Gastroesophageal sphincter (tissue), 4 donors: ENCODE measurements around the gene LRCOL1. TPM values are rescaled to one million over a fixed set of nuclear protein-coding genes. Genes with fewer than 3 reads are reported as not detected.

Experiments used
- ATAC-seq: fragments of 150-250 bp; one replicate; pipeline ENCODE4 v1.9.1; 2016; ENCODE audit warnings: mild to moderate bottlenecking, moderate library complexity
- H3K27ac ChIP-seq, 4 donors: fragments of 200-600 bp; sonication (generic) in 3 of 4; 1 replicate in 3 of 4; 2 replicates in 1 of 4; pipeline ENCODE4 v1.5.1; 2016 to 2019
- H3K27me3 ChIP-seq: fragments of 200-600 bp; sonication (generic); one replicate; pipeline ENCODE4 v1.5.1; 2019
- H3K36me3 ChIP-seq, 2 donors: fragments of 200-600 bp; sonication (generic); one replicate each; pipeline ENCODE4 v1.5.1; 2019; ENCODE audit warnings: control low read depth in 1 of 2
- H3K4me1 ChIP-seq, 3 donors: fragments of 200-600 bp; sonication (generic); 1 replicate in 2 of 3; 2 replicates in 1 of 3; pipeline ENCODE4 v1.5.1; 2016 to 2019; ENCODE audit warnings: control low read depth in 2 of 3
- H3K4me3 ChIP-seq, 2 donors: fragments of 200-600 bp; sonication (generic); one replicate each; pipeline ENCODE4 v1.5.1; 2019; ENCODE audit warnings: mild to moderate bottlenecking in 1 of 2, moderate library complexity in 1 of 2
- H3K9me3 ChIP-seq, 3 donors: fragments of 200-600 bp; sonication (generic); one replicate each; pipeline ENCODE4 v1.5.1; 2017 to 2019; ENCODE audit warnings: control low read depth in 2 of 3
- EP300 ChIP-seq: sonication (generic); formaldehyde crosslinking; IDR thresholded peaks from one replicate; pipeline ENCODE4 v1.6.1; 2017; ENCODE audit warnings: antibody characterized with exemption, mild to moderate bottlenecking
- POLR2A ChIP-seq, 2 donors: fragments of 450-650 bp; IDR thresholded peaks; one replicate each; pipeline ENCODE4 v1.6.1; 2017; ENCODE audit warnings: antibody characterized with exemption in 2 of 2, mild to moderate bottlenecking in 2 of 2, moderate library complexity in 1 of 2
- POLR2AphosphoS5 ChIP-seq: sonication (generic); formaldehyde crosslinking; IDR thresholded peaks from one replicate; pipeline ENCODE4 v1.6.1; 2017; ENCODE audit warnings: antibody characterized with exemption
- WGBS, 2 donors: methylation state at CpG; one replicate each; pipeline ENCODE4 v1.1.5; 2018; ENCODE audit warnings: low coverage in 1 of 2; 5-methylcytosine and 5-hydroxymethylcytosine counted together
- total RNA-seq, 4 donors: library from RNA; depleted of rRNA; stranded (reverse); fragments of >200 nt; gene quantifications; one replicate each; pipeline ENCODE4 v1.1.0, GENCODE V29; 2016
- TF ChIP-seq, protein P1 (sequence below), 4 experiments: fragments of 200-600 bp in 2 of 4; fragments of 450-650 bp in 2 of 4; sonication (generic) in 1 of 4; IDR thresholded peaks; one replicate each; pipeline ENCODE4 v1.5.1; 2017 to 2019; ENCODE audit warnings: antibody characterized with exemption in 4 of 4, mild to moderate bottlenecking in 2 of 4, moderate library complexity in 2 of 4

The LRCOL1 gene
- total RNA-seq, 4 donors from 2014 or later = not detected

DNA sequence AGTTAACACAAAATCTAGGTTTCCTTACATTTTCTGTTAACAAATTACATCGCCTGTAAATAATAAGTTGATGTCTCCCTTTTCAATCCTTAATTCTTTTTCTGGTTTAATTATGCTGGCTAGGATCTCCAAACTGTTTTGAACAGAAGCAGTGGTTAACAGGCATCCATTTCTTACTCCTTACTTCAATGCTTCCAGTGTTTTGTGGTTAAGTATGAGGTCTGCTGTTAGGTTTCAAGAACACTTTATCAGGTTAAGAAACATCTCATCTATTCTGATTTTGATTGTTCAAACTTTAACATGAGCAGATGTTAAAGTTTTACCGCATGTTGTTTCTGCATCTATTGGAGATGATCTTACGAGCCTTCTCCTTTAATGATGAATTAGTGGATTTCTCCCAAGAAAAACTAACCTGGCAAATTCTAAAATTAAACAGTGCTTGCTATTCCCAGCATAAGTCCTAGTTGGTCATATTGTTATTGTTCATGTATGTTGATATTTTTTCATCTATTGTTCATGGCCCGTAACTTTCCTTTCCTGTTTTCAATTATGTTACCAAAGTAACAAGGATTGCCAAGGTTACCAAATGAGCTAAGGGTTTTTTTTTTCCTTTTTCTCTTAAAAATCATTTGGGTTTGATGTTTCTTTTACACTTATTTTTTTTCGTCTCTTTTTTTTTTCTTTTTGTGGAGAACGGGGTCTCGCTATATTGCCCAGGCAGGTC, 43.3 kb upstream of the LRCOL1 start:
- Histone ChIP-seq H3K9me3 (no peaks in the 10 kb centered on the region), H3K36me3 (peaks cover 0 to 95% of the 10 kb centered on the region in 2 donors), H3K27me3 (no peaks in the 10 kb centered on the region), H3K27ac (no peak overlapping the region), H3K4me3 (no peak overlapping the region), H3K4me1 (no peaks in the 10 kb centered on the region)
- 82 to 95% methylated on average over 6 of the region's 7 CpGs for WGBS, 2 donors
- no peak for ATAC-seq
- TF ChIP-seq, protein P1, sequence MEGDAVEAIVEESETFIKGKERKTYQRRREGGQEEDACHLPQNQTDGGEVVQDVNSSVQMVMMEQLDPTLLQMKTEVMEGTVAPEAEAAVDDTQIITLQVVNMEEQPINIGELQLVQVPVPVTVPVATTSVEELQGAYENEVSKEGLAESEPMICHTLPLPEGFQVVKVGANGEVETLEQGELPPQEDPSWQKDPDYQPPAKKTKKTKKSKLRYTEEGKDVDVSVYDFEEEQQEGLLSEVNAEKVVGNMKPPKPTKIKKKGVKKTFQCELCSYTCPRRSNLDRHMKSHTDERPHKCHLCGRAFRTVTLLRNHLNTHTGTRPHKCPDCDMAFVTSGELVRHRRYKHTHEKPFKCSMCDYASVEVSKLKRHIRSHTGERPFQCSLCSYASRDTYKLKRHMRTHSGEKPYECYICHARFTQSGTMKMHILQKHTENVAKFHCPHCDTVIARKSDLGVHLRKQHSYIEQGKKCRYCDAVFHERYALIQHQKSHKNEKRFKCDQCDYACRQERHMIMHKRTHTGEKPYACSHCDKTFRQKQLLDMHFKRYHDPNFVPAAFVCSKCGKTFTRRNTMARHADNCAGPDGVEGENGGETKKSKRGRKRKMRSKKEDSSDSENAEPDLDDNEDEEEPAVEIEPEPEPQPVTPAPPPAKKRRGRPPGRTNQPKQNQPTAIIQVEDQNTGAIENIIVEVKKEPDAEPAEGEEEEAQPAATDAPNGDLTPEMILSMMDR (IDR thresholded peaks at IDR 0.05) = no peak
- TF ChIP-seq EP300 (no peak), POLR2A (IDR thresholded peaks at IDR 0.05) (no peak), POLR2AphosphoS5 (no peak)

DNA sequence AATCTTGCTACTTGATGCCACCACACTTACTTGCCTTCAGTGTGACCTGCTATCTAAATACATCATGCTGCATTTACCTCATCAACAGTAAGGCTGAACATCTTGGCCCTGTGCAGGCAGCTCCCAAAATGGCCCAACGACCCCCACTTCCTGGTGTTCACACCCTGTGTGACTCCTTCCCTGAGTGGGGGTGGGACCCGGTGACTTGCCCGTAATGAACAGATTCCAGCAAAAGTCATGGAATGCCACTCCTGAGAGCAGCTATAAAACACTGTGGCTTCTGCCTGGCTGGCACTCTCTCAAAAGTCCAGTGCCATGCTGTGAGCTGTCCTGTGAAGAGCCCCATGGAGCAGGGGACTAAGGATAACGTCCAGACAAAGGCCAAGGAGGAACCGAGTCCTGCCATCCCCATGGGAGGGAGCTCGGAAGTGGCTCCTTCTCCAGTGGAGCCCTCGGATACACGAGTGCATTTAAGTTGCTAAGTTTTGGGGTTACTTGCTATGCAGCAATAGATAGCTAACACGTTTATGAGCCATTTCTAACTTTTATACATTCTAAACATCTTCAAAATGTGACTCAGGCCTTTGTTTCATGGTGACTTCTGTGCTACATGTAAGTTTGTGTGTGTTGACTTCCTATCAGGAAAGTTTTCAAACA, 41.2 kb upstream of the LRCOL1 start:
- no peaks in the 10 kb centered on the region for H3K9me3 ChIP-seq
- no peak overlapping the region for H3K4me3 ChIP-seq
- 61 to 70% methylated on average over 4 to 5 of the region's 9 CpGs for WGBS, 2 donors
- TF ChIP-seq EP300 = no peak
- no peak for TF ChIP-seq POLR2A (IDR thresholded peaks at IDR 0.05)
- TF ChIP-seq, protein P1 (IDR thresholded peaks at IDR 0.05) = no peak
- no peak for TF ChIP-seq POLR2AphosphoS5
- H3K27ac ChIP-seq = no peak overlapping the region
- H3K36me3 ChIP-seq = peaks cover 0 to 95% of the 10 kb centered on the region in 2 donors
- H3K4me1 ChIP-seq = no peaks in the 10 kb centered on the region
- no peak for ATAC-seq
- no peaks in the 10 kb centered on the region for H3K27me3 ChIP-seq

DNA sequence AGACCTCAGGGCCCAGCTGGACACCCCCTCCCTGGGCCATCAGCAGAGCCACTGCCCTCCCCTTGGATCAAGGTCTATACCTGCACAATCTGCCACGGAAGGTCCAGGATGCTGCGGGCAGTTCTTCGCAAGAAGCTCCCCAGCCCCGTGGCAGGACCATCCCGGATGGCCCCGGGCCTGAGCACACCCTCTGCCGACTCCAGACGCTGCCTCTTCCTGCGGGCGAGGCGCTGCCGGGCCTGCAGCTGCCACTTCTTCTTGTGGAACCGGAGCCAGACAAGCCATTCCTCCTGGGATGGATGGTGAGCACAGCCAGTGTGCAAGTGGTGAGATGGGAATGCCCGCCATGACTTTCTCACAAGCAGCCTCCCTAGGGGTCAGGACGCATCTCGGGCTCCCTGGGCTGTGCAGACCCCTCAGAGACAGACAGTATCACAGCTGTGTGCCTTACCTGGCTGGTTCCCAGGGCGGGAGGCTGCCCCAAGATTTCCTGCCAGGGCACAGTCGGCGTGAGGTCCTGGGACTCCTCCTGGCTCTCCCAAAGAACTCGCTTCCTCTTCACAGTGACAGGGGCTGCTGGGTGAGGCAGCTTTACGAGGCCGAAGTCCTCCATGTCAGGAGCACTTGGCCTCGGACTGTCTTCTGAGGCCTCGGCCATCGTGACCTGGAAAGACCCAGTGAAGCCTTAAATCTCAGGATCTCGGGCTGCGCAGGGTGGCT, 39.0 kb upstream of the LRCOL1 start:
- Histone ChIP-seq H3K27ac (no peak overlapping the region), H3K9me3 (no peaks in the 10 kb centered on the region), H3K4me1 (no peaks in the 10 kb centered on the region), H3K4me3 (no peak overlapping the region), H3K36me3 (peaks cover 0 to 89% of the 10 kb centered on the region in 2 donors), H3K27me3 (no peaks in the 10 kb centered on the region)
- TF ChIP-seq EP300 (no peak), POLR2AphosphoS5 (no peak), POLR2A (IDR thresholded peaks at IDR 0.05) (no peak)
- TF ChIP-seq, protein P1 (IDR thresholded peaks at IDR 0.05) = no peak
- no peak for ATAC-seq
- WGBS, 2 donors = 80% methylated on average over 1 of the region's 27 CpGs; no CpG with 5 or more reads in 1 of the 2 donors

DNA sequence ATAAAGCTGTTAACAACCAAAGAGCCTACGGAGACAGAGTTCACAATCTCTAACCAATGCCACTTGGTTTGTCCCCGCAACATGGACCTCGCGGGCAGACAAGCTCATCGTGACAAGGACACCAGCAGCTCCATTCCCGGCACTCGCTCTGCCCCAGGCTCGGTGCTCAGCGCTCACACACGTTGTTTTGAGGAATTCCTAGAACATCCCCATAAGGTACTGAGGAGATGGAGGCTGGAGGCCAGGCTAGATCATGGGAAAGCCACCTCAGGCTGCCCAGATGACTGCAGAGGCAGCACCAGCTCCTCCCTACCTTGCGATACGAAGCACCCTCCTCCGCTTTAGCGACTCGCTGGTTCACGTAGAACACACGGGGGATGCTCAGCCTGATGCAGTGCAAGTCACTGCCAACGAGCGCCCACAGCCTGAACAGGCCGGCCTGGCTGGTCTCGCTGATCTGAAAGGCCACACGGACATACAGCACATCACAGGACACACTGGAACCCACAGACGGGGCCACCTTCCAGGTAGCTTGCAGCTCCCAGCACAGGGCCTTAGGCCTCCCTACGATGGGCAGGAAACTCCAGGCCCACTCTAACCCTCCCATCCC, 38.3 kb upstream of the LRCOL1 start:
- H3K36me3 ChIP-seq = peaks cover 0 to 85% of the 10 kb centered on the region in 2 donors

More for the DNA sequence above, 38.3 kb upstream of the LRCOL1 start:
- no peaks in the 10 kb centered on the region for H3K27me3 ChIP-seq
- H3K27ac ChIP-seq = no peak overlapping the region
- no peaks in the 10 kb centered on the region for H3K9me3 ChIP-seq
- H3K4me3 ChIP-seq = no peak overlapping the region
- 93 to 95% methylated on average over 5 to 10 of the region's 24 CpGs for WGBS, 2 donors
- TF ChIP-seq POLR2AphosphoS5 (no peak), POLR2A (IDR thresholded peaks at IDR 0.05) (no peak), EP300 (no peak)
- TF ChIP-seq, protein P1 (IDR thresholded peaks at IDR 0.05) = no peak
- no peaks in the 10 kb centered on the region for H3K4me1 ChIP-seq
- no peak for ATAC-seq
